OCI-LY7 (cell line): ENCODE results near the gene GATAD2B. TPM values are rescaled to one million over a fixed set of nuclear protein-coding genes. Genes with fewer than 3 reads are reported as not detected.

Experiments used
- BruUV-seq: library from RNA; stranded (reverse); fragments of 400-500 nt; replicated peaks from 2 replicates; lab custom pipeline; 2021; lab: Mats Ljungman, UMichigan
- CTCF ChIA-PET: fragments of 300-600 bp; sonication (Branson Sonifier 250); formaldehyde crosslinking; loops from one replicate; lab custom pipeline; 2022; ENCODE audit warnings: antibody characterized with exemption; ENCODE audit not compliant: unreplicated experiment; lab: Charles Lee
- POLR2A ChIA-PET: fragments of 300-600 bp; sonication (Branson Sonifier 250); formaldehyde crosslinking; loops from one replicate; lab custom pipeline; 2022; ENCODE audit warnings: antibody characterized with exemption; lab: Charles Lee
- DNase-seq: peaks from one replicate; pipeline ENCODE4 v3.0.0-alpha.2; 2015; ENCODE audit warnings: low spot score
- H2AFZ ChIP-seq: fragments of 200-600 bp; sonication (generic), shearing (Covaris generic); 2 replicates; pipeline ENCODE4 v1.6.1; 2014; ENCODE audit warnings: mild to moderate bottlenecking, antibody characterized with exemption, low read length, moderate library complexity
- H3K27ac ChIP-seq: fragments of 200-600 bp; sonication (generic); 2 replicates; pipeline ENCODE4 v1.5.1; 2014; ENCODE audit warnings: mixed run types, low read depth, mild to moderate bottlenecking, moderate library complexity, low read length, inconsistent platforms; ENCODE audit not compliant: poor library complexity, severe bottlenecking
- H3K36me3 ChIP-seq: fragments of 200-600 bp; sonication (generic); 2 replicates; pipeline ENCODE4 v1.6.1; 2014; ENCODE audit warnings: mild to moderate bottlenecking, antibody characterized with exemption, low read length, moderate library complexity, mixed read lengths; ENCODE audit not compliant: insufficient read depth
- H3K4me1 ChIP-seq: fragments of 200-600 bp; sonication (generic); 2 replicates; pipeline ENCODE4 v1.5.1; 2014; ENCODE audit warnings: mild to moderate bottlenecking, low read length; ENCODE audit not compliant: insufficient read depth, poor library complexity, severe bottlenecking
- H3K4me2 ChIP-seq: fragments of 200-600 bp; sonication (generic); 2 replicates; pipeline ENCODE4 v1.6.1; 2014; ENCODE audit warnings: mild to moderate bottlenecking, low read length
- H3K4me3 ChIP-seq: fragments of 200-600 bp; sonication (generic); 2 replicates; pipeline ENCODE4 v1.5.1; 2014; ENCODE audit warnings: mild to moderate bottlenecking, low read depth, low read length; ENCODE audit not compliant: poor library complexity, severe bottlenecking
- H3K79me2 ChIP-seq: fragments of 200-600 bp; sonication (generic); 2 replicates; pipeline ENCODE4 v1.6.1; 2016; ENCODE audit warnings: low read depth, mild to moderate bottlenecking, low read length, moderate library complexity, mixed read lengths; ENCODE audit not compliant: insufficient read depth
- H3K9me2 ChIP-seq: fragments of 200-600 bp; sonication (generic); 2 replicates; pipeline ENCODE4 v1.6.1; 2016; ENCODE audit warnings: mild to moderate bottlenecking, low read length, mixed read lengths; ENCODE audit not compliant: insufficient read depth
- H3K9me3 ChIP-seq: fragments of 200-600 bp; sonication (generic); 2 replicates; pipeline ENCODE4 v1.6.1; 2014; ENCODE audit warnings: mild to moderate bottlenecking, mixed run types, low read length, mixed read lengths
- H4K20me1 ChIP-seq: fragments of 200-600 bp; sonication (generic); 2 replicates; pipeline ENCODE4 v1.6.1; 2014; ENCODE audit warnings: mild to moderate bottlenecking, antibody characterized with exemption, low read length, moderate library complexity, mixed read lengths; ENCODE audit not compliant: insufficient read depth
- CTCF ChIP-seq: fragments of 200-600 bp; sonication (generic); conservative IDR thresholded peaks from 2 replicates; pipeline ENCODE4 v1.5.1; 2014; ENCODE audit warnings: mild to moderate bottlenecking, antibody characterized with exemption, low read length, moderate library complexity, mixed read lengths
- EZH2phosphoT487 ChIP-seq: fragments of 200-600 bp; sonication (generic); IDR thresholded peaks from 2 replicates; pipeline ENCODE4 v1.6.1; 2018; ENCODE audit warnings: low read depth, borderline replicate concordance, mild to moderate bottlenecking, mixed run types, antibody characterized with exemption, low read length, moderate library complexity, mixed read lengths
- intact Hi-C: fragments of 100-400 bp; cut with micrococcal nuclease; formaldehyde crosslinking; loops from one replicate; pipeline ENCODE4 v1.10.0; 2022; ENCODE audit not compliant: unreplicated experiment
- total RNA-seq, 2 experiments: library from RNA; depleted of rRNA in 1 of 2; stranded (reverse); fragments of >200 nt in 1 of 2; shearing (Covaris generic) in 1 of 2; gene quantifications; 2 replicates each; pipeline ENCODE4 v1.2.3, GENCODE V29; 2014 to 2022

The GATAD2B gene
- total RNA-seq, 2 experiments from 2014 or later: 11.2 to 65.2 TPM

DNA sequence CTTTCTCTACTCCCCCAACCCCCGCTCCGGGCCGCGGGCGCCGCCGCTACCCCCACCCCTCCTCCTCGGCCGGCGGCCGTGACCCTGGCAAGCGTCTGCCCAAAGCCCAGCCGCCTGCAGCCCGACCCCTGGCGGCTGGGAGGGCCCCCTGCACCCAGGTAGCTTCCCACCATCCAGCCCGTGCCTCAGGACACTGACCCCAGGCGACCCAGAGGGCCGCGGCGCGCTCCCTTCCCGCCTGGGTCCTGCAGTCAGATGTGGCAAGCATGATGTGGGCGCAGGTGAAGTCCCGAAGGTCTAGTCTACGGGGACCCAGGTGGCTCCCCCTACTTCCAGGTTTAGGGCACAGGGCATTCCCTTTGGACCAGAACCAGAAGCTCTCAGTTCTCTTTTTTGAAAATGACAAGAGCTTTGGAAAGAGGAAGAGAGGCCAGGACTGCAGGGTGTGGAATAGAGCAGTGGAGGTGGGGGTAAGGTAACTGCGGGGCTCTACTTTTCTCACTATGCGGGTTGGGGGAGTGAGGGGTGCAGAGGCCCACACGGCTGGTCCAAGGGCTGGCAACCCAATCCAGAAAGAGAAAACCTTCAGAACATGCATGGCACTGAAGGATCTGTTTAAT lies 24.0 kb upstream of the GATAD2B start, which contains the start of gene DENND4B:
Gene DENND4B, minus strand, starts transcription at position 97 of the 620 bp plus-strand sequence. CDS start 2,344 bp downstream, outside the sequence.
- TSS peak; percentile 76 for BruUV-seq
- CTCF ChIA-PET: interaction anchor here (1.3 kb wide), 1 partner anchor 20 kb away, joined by 6 read pairs; the partner anchor contains the start of gene CREB3L4
- intact Hi-C loops: loop anchor here (1.0 to 2.0 kb wide), 4 partner anchors 12 to 149 kb away; partner anchors contain the start of genes CRTC2 and RAB13
- POLR2A ChIA-PET: interaction anchor here (0.8 to 4.2 kb wide), 6 partner anchors 10 to 43 kb away, joined by 3 to 32 read pairs (median 8); partner anchors contain the start of genes CREB3L4 and GATAD2B
- Histone ChIP-seq H3K4me1 (peaks cover 35% of the 10 kb centered on the region), H3K4me2 (peak within 1 kb of the TSS; percentile 96), H3K9me3 (no peaks in the 10 kb centered on the region), H3K79me2 (peaks cover 20% of the 10 kb centered on the region), H4K20me1 (no peaks in the 10 kb centered on the region), H3K4me3 (peak within 1 kb of the TSS; percentile 86), H3K9me2 (no peaks in the 10 kb centered on the region), H3K36me3 (peaks cover 74% of the 10 kb centered on the region), H2AFZ (peak within 1 kb of the TSS; percentile 27; the same call in 1 of the 2 replicates), H3K27ac (peak within 1 kb of the TSS; percentile 92)
- DNase-seq: peak; percentile 90
- TF ChIP-seq EZH2phosphoT487 (no peak), CTCF (peak; percentile 87)

GRCh38 chr1:153945795-153946621 lies 23.2 kb upstream of the GATAD2B start:
- peaks cover 74% of the 10 kb centered on the region for H3K36me3 ChIP-seq
- intact Hi-C loops: loop anchor here (1.0 to 2.0 kb wide), 5 partner anchors 12 to 149 kb away; partner anchors contain the start of genes CRTC2 and RAB13
- H3K9me2 ChIP-seq: no peaks in the 10 kb centered on the region
- H3K79me2 ChIP-seq: peaks cover 20% of the 10 kb centered on the region
- peak overlapping the region; percentile 27; the same call in 1 of the 2 replicates for H2AFZ ChIP-seq
- no TSS peak for BruUV-seq
- peak; percentile 96 for DNase-seq
- POLR2A ChIA-PET: interaction anchor here (0.5 to 4.2 kb wide), 7 partner anchors 10 to 139 kb away, joined by 3 to 32 read pairs (median 9); partner anchors contain the start of genes CREB3L4, GATAD2B and SLC39A1
- no peaks in the 10 kb centered on the region for H3K9me3 ChIP-seq
- H3K4me2 ChIP-seq: peak overlapping the region; percentile 96
- H3K4me1 ChIP-seq: peaks cover 35% of the 10 kb centered on the region
- H4K20me1 ChIP-seq: no peaks in the 10 kb centered on the region
- peak overlapping the region; percentile 92 for H3K27ac ChIP-seq
- peak overlapping the region; percentile 86 for H3K4me3 ChIP-seq
- TF ChIP-seq CTCF (no peak), EZH2phosphoT487 (no peak)
- CTCF ChIA-PET: interaction anchor here (1.3 kb wide), 1 partner anchor 21 kb away, joined by 6 read pairs; the partner anchor contains the start of gene CREB3L4
